ENCODE data around the gene GPRC5C. TPM values are rescaled to one million over a fixed set of nuclear protein-coding genes. Genes with fewer than 3 reads are reported as not detected.

GPRC5C gene
- total RNA-seq, 1 donor from 2014 or later, result 70.4 TPM

DNA sequence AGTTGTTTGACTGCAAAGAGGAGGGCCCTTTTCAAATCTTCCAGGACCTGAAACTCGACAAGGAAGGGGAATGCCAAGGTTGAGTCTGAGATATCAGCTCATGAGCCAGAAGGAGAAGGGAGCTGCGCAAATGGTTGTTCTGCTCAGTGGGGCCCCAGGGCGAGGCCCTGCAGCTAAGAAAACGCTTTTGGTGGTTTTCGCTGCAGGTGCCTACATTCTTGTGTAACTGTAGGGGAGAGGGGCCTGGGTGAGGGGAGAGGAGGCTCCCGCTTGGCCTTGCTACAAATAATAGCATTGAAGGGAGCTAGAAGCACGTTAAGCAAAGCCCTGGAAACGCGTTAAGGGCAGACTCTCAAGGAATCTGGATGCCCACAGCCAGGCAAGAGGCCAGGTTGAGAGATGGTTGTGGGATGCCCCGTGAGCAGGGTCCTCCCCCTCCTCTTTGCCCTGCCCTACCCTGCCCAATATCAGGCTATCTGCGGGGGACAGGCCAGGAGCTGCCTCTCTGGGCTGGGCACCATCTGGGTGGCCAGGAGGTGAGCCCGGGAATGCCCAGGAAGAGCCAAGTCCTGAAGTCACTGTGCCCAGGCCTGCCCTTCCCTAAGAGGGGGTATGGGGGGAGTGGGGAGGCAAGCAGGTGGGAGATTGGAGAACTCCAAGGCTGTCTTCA, 42.7 kb upstream of the GPRC5C start:
- H3K4me1 ChIP-seq (ENCODE audit: insufficient read depth, low read length), result no peaks in the 10 kb centered on the region

GRCh38 chr17:74389937-74390679, 41.8 kb upstream of the GPRC5C start:
- Histone ChIP-seq H3K4me1 (ENCODE audit: insufficient read depth, low read length) (no peaks in the 10 kb centered on the region), H3K36me3 (ENCODE audit: insufficient read depth, low read length) (no peaks in the 10 kb centered on the region), H3K27me3 (ENCODE audit: insufficient read depth, low read length) (no peaks in the 10 kb centered on the region), H3K27ac (ENCODE audit: low read depth, low read length) (no peak overlapping the region), H4K20me1 (ENCODE audit: insufficient read depth, low read length) (no peaks in the 10 kb centered on the region), H3K4me3 (ENCODE audit: insufficient read depth, low read depth, low read length) (no peak overlapping the region), H2AFZ (ENCODE audit: low read depth, low read length) (no peak overlapping the region), H3K9ac (ENCODE audit: low read length) (no peak overlapping the region), H3K9me3 (ENCODE audit: insufficient read depth, low read depth, low read length) (no peaks in the 10 kb centered on the region), H3K79me2 (ENCODE audit: insufficient read depth, low read length) (no peaks in the 10 kb centered on the region), H3K4me2 (ENCODE audit: low read length) (no peak overlapping the region)
- Mint-ChIP-seq H3K9me3 (ENCODE audit: unreplicated experiment) (no peaks in the 10 kb centered on the region), H3K4me3 (ENCODE audit: unreplicated experiment) (no peak overlapping the region), H3K4me1 (ENCODE audit: low read depth, unreplicated experiment) (peaks cover 11% of the 10 kb centered on the region), H3K27ac (ENCODE audit: unreplicated experiment) (no peak overlapping the region), H3K27me3 (ENCODE audit: low read depth, unreplicated experiment) (peaks cover 19% of the 10 kb centered on the region), H3K36me3 (ENCODE audit: low read depth, unreplicated experiment) (no peaks in the 10 kb centered on the region)
- FAIRE-seq (no peak), DNase-seq (ENCODE audit: low read depth) (no peak)
- TF ChIP-seq CTCF (IDR thresholded peaks at IDR 0.05; ENCODE audit: insufficient read depth, low read depth, low read length) (no peak), EZH2 (IDR thresholded peaks at IDR 0.05; ENCODE audit: insufficient read depth, low read length) (no peak)

More for the DNA sequence above, 42.7 kb upstream of the GPRC5C start:
- Histone ChIP-seq H2AFZ (ENCODE audit: low read depth, low read length) (no peak overlapping the region), H3K9me3 (ENCODE audit: insufficient read depth, low read depth, low read length) (no peaks in the 10 kb centered on the region), H3K4me3 (ENCODE audit: insufficient read depth, low read depth, low read length) (no peak overlapping the region), H3K27me3 (ENCODE audit: insufficient read depth, low read length) (no peaks in the 10 kb centered on the region), H3K27ac (ENCODE audit: low read depth, low read length) (no peak overlapping the region), H3K36me3 (ENCODE audit: insufficient read depth, low read length) (no peaks in the 10 kb centered on the region), H3K79me2 (ENCODE audit: insufficient read depth, low read length) (no peaks in the 10 kb centered on the region), H4K20me1 (ENCODE audit: insufficient read depth, low read length) (no peaks in the 10 kb centered on the region), H3K4me2 (ENCODE audit: low read length) (no peak overlapping the region), H3K9ac (ENCODE audit: low read length) (no peak overlapping the region)
- Mint-ChIP-seq H3K4me3 (ENCODE audit: unreplicated experiment) (no peak overlapping the region), H3K27ac (ENCODE audit: unreplicated experiment) (no peak overlapping the region), H3K36me3 (ENCODE audit: low read depth, unreplicated experiment) (no peaks in the 10 kb centered on the region), H3K9me3 (ENCODE audit: unreplicated experiment) (no peaks in the 10 kb centered on the region), H3K27me3 (ENCODE audit: low read depth, unreplicated experiment) (peaks cover 23% of the 10 kb centered on the region), H3K4me1 (ENCODE audit: low read depth, unreplicated experiment) (peaks cover 11% of the 10 kb centered on the region)
- FAIRE-seq (no peak), DNase-seq (ENCODE audit: low read depth) (no peak)
- TF ChIP-seq CTCF (IDR thresholded peaks at IDR 0.05; ENCODE audit: insufficient read depth, low read depth, low read length) (no peak), EZH2 (IDR thresholded peaks at IDR 0.05; ENCODE audit: insufficient read depth, low read length) (no peak)
